HEK293 (cell line): ENCODE data around the gene CDIPT.

Experiments
- BCL11A ChIP-seq: fragments of 450-650 bp; formaldehyde crosslinking; IDR thresholded peaks from 2 replicates; pipeline ENCODE4 v1.5.1; 2016; ENCODE audit warnings: low read depth, missing biosample characterization, missing genetic modification characterization
- CTCF ChIP-seq: fragments of 450-650 bp; formaldehyde crosslinking; IDR thresholded peaks from 2 replicates; pipeline ENCODE4 v1.5.1; 2016; ENCODE audit warnings: missing biosample characterization, missing genetic modification characterization
- MYNN ChIP-seq: fragments of 450-650 bp; formaldehyde crosslinking; IDR thresholded peaks from 2 replicates; pipeline ENCODE4 v1.5.1; 2016; ENCODE audit warnings: missing biosample characterization, missing genetic modification characterization, borderline replicate concordance
- REPIN1 ChIP-seq: fragments of 450-650 bp; formaldehyde crosslinking; IDR thresholded peaks from 2 replicates; pipeline ENCODE4 v1.5.1; 2017; ENCODE audit warnings: missing biosample characterization, missing genetic modification characterization, low read depth
- SETDB1 ChIP-seq: IDR thresholded peaks from one replicate; pipeline ENCODE4 v1.6.1; 2017; ENCODE audit warnings: mild to moderate bottlenecking, low read length, moderate library complexity, mixed read lengths; ENCODE audit not compliant: insufficient read length
- ZBTB26 ChIP-seq: fragments of 450-650 bp; formaldehyde crosslinking; optimal IDR thresholded peaks from 2 replicates; pipeline ENCODE3; 2016; ENCODE audit warnings: missing biosample characterization, mild to moderate bottlenecking, missing genetic modification characterization
- ZBTB7A ChIP-seq: fragments of 450-650 bp; formaldehyde crosslinking; IDR thresholded peaks from 2 replicates; pipeline ENCODE4 v1.5.1; 2016; ENCODE audit warnings: low read depth, missing biosample characterization, missing genetic modification characterization
- ZNF174 ChIP-seq: fragments of 450-650 bp; formaldehyde crosslinking; IDR thresholded peaks from 2 replicates; pipeline ENCODE4 v1.5.0; 2017; ENCODE audit warnings: missing biosample characterization, mild to moderate bottlenecking, missing genetic modification characterization
- ZNF266 ChIP-seq: fragments of 450-650 bp; formaldehyde crosslinking; IDR thresholded peaks from 2 replicates; pipeline ENCODE4 v1.5.1; 2016; ENCODE audit warnings: missing biosample characterization, missing genetic modification characterization, low read depth
- ZNF311 ChIP-seq: fragments of 450-650 bp; formaldehyde crosslinking; IDR thresholded peaks from 2 replicates; pipeline ENCODE4 v1.5.1; 2017; ENCODE audit warnings: missing biosample characterization, missing genetic modification characterization, borderline replicate concordance
- ZNF423 ChIP-seq: fragments of 450-650 bp; formaldehyde crosslinking; IDR thresholded peaks from 2 replicates; pipeline ENCODE4 v1.5.1; 2016; ENCODE audit warnings: missing biosample characterization, missing genetic modification characterization
- ZNF521 ChIP-seq: fragments of 450-650 bp; formaldehyde crosslinking; IDR thresholded peaks from 2 replicates; pipeline ENCODE4 v1.5.1; 2017; ENCODE audit warnings: missing biosample characterization, mild to moderate bottlenecking, missing genetic modification characterization
- ZNF549 ChIP-seq: fragments of 450-650 bp; IDR thresholded peaks from 2 replicates; pipeline ENCODE4 v1.5.1; 2018; ENCODE audit warnings: missing biosample characterization, missing genetic modification characterization, mild to moderate bottlenecking, inconsistent platforms, moderate library complexity
- ZNF658 ChIP-seq: fragments of 450-650 bp; formaldehyde crosslinking; IDR thresholded peaks from 2 replicates; pipeline ENCODE4; 2016; ENCODE audit warnings: missing biosample characterization, missing genetic modification characterization

GRCh38 chr16:29868396-29869009 is 5.5 kb upstream of the CDIPT start:
- no peak for TF ChIP-seq ZNF266 (tag by site-specific recombination)
- no peak for TF ChIP-seq ZBTB26 (tag by site-specific recombination)
- TF ChIP-seq BCL11A (tag by site-specific recombination), result no peak
- no peak for TF ChIP-seq ZNF521
- no peak for TF ChIP-seq ZNF658 (tag by site-specific recombination)
- no peak for TF ChIP-seq MYNN (tag by site-specific recombination)
- TF ChIP-seq ZNF423 (tag by site-specific recombination), result no peak
- no peak for TF ChIP-seq CTCF
- no peak for TF ChIP-seq ZNF311 (tag by site-specific recombination)
- TF ChIP-seq ZBTB7A, result no peak
- no peak for TF ChIP-seq REPIN1 (tag by site-specific recombination)
- no peak for TF ChIP-seq ZNF174 (tag by site-specific recombination)
- TF ChIP-seq SETDB1, result no peak
- no peak for TF ChIP-seq ZNF549
